Measurements from ENCODE around the gene CSNK2A2.

- TF ChIP-seq, protein P1, sequence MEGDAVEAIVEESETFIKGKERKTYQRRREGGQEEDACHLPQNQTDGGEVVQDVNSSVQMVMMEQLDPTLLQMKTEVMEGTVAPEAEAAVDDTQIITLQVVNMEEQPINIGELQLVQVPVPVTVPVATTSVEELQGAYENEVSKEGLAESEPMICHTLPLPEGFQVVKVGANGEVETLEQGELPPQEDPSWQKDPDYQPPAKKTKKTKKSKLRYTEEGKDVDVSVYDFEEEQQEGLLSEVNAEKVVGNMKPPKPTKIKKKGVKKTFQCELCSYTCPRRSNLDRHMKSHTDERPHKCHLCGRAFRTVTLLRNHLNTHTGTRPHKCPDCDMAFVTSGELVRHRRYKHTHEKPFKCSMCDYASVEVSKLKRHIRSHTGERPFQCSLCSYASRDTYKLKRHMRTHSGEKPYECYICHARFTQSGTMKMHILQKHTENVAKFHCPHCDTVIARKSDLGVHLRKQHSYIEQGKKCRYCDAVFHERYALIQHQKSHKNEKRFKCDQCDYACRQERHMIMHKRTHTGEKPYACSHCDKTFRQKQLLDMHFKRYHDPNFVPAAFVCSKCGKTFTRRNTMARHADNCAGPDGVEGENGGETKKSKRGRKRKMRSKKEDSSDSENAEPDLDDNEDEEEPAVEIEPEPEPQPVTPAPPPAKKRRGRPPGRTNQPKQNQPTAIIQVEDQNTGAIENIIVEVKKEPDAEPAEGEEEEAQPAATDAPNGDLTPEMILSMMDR (IDR thresholded peaks at IDR 0.05 in 2 of 3, conservative IDR thresholded peaks at IDR 0.05 in 1 of 3; ENCODE audit: control insufficient read depth in 2 of 3, extremely low read depth in 1 of 3, insufficient read depth in 1 of 3, low read depth in 3 of 3, low read length in 3 of 3), result no peak
- TF ChIP-seq FOXK2 (IDR thresholded peaks at IDR 0.05) (no peak), ZNF274 (IDR thresholded peaks at IDR 0.05; ENCODE audit: insufficient read depth, insufficient read length) (no peak), EZH2 (IDR thresholded peaks at IDR 0.05; ENCODE audit: borderline replicate concordance, control insufficient read depth, low read depth, low read length) (no peak), RUNX3 (IDR thresholded peaks at IDR 0.05; ENCODE audit: low read length) (no peak), ZBTB40 (IDR thresholded peaks at IDR 0.05; ENCODE audit: borderline replicate concordance) (no peak), POLR2A (IDR thresholded peaks at IDR 0.05; ENCODE audit: low read depth, low read length) (no peak), USF2 (IDR thresholded peaks at IDR 0.05; ENCODE audit: borderline replicate concordance, low read depth, low read length) (no peak), ZBTB11 (CRISPR knock-in tag; IDR thresholded peaks at IDR 0.05) (no peak), E2F4 (IDR thresholded peaks at IDR 0.05; ENCODE audit: low read depth, low read length) (no peak)
- TF ChIP-seq, protein P2, sequence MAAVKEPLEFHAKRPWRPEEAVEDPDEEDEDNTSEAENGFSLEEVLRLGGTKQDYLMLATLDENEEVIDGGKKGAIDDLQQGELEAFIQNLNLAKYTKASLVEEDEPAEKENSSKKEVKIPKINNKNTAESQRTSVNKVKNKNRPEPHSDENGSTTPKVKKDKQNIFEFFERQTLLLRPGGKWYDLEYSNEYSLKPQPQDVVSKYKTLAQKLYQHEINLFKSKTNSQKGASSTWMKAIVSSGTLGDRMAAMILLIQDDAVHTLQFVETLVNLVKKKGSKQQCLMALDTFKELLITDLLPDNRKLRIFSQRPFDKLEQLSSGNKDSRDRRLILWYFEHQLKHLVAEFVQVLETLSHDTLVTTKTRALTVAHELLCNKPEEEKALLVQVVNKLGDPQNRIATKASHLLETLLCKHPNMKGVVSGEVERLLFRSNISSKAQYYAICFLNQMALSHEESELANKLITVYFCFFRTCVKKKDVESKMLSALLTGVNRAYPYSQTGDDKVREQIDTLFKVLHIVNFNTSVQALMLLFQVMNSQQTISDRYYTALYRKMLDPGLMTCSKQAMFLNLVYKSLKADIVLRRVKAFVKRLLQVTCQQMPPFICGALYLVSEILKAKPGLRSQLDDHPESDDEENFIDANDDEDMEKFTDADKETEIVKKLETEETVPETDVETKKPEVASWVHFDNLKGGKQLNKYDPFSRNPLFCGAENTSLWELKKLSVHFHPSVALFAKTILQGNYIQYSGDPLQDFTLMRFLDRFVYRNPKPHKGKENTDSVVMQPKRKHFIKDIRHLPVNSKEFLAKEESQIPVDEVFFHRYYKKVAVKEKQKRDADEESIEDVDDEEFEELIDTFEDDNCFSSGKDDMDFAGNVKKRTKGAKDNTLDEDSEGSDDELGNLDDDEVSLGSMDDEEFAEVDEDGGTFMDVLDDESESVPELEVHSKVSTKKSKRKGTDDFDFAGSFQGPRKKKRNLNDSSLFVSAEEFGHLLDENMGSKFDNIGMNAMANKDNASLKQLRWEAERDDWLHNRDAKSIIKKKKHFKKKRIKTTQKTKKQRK (IDR thresholded peaks at IDR 0.05; ENCODE audit: low read depth, low read length), result no peak
These were observed 21.5 kb upstream of the CSNK2A2 start for GRCh38 chr16:58219432-58219831.

Measured in GM12878 (cell line).